Measurements from ENCODE around the gene ARHGAP15.

DNA sequence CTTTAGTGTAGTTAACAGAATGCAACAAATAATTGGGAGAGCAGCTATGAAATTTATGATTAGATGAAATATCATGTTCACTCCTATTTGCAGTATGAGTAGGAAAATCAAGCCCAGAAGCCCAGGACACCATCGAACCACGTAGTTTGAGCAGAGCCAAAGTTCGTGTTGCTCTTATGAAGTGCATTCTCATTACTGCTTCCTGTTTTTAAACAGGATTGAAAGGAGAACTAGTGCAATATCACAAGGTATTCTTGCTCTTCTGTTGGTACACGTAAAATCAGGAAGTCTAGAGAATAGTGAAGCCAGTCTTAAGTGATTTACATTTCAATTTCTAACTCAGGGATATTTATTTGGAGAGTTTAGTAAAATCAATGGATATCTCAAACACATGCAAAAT lies 21.1 kb downstream of the ARHGAP15 start:
- TF ChIP-seq, protein P1, sequence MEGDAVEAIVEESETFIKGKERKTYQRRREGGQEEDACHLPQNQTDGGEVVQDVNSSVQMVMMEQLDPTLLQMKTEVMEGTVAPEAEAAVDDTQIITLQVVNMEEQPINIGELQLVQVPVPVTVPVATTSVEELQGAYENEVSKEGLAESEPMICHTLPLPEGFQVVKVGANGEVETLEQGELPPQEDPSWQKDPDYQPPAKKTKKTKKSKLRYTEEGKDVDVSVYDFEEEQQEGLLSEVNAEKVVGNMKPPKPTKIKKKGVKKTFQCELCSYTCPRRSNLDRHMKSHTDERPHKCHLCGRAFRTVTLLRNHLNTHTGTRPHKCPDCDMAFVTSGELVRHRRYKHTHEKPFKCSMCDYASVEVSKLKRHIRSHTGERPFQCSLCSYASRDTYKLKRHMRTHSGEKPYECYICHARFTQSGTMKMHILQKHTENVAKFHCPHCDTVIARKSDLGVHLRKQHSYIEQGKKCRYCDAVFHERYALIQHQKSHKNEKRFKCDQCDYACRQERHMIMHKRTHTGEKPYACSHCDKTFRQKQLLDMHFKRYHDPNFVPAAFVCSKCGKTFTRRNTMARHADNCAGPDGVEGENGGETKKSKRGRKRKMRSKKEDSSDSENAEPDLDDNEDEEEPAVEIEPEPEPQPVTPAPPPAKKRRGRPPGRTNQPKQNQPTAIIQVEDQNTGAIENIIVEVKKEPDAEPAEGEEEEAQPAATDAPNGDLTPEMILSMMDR (IDR thresholded peaks at IDR 0.05; ENCODE audit: low read length) = no peak
- no peak for TF ChIP-seq EZH2 (optimal IDR thresholded peaks at IDR 0.05; ENCODE audit: low read depth, low read length)

All from MM.1S (cell line).